NCI-H526 (cell line): ENCODE data around the gene NRG4.
"Not testable (repeated sequence)": the region's sequence is repeated elsewhere in the genome, so short reads cannot be mapped to it uniquely, and the experiment has no call there.

ENCODE experiments used
- DNase-seq, 2 experiments: peaks; one replicate each; lab custom pipeline; 2025; lab: John Stamatoyannopoulos, UW

Gene NRG4

GRCh38 chr15:76011627-76012551, at the start of gene NRG4:
Gene NRG4, minus strand, starts transcription at chr15:76012424. Its CDS starts 1,194 bp downstream, at chr15:76011230.
- peak in 1 of 2 experiments; percentile 54 for DNase-seq

GRCh38 chr15:76061700-76062099, 49.5 kb upstream of the NRG4 start:
- DNase-seq, result no peak

GRCh38 chr15:76060118-76060989, 48.1 kb upstream of the NRG4 start:
- peak; percentile 3 to 76 for DNase-seq

GRCh38 chr15:76059320-76060117, 47.3 kb upstream of the NRG4 start, which contains the start of gene TMEM266:
Gene TMEM266, plus strand, starts transcription at chr15:76059985. Its CDS starts 74,279 bp downstream, at chr15:76134264.
- DNase-seq, result peak; percentile 70 to 91

- peak; percentile 70 to 83 for DNase-seq
These were observed 46.6 kb upstream of the NRG4 start for GRCh38 chr15:76058714-76059319.

- DNase-seq, result peak; percentile 2 to 61
These were observed 45.2 kb upstream of the NRG4 start for GRCh38 chr15:76057332-76058000.

GRCh38 chr15:76056931-76057330, 44.7 kb upstream of the NRG4 start:
- DNase-seq, result peak; percentile 3 to 21

- DNase-seq, result not testable (repeated sequence)
These were observed 42.0 kb upstream of the NRG4 start for GRCh38 chr15:76054201-76054600.

- no peak for DNase-seq
These were observed 26.3 kb upstream of the NRG4 start for GRCh38 chr15:76038512-76038911.

- peak; percentile 38 to 63 for DNase-seq
These were observed 23.4 kb upstream of the NRG4 start for GRCh38 chr15:76035593-76035992.

GRCh38 chr15:76034111-76034510, 21.9 kb upstream of the NRG4 start:
- no peak for DNase-seq

GRCh38 chr15:76033438-76033837, 21.2 kb upstream of the NRG4 start:
- DNase-seq, result no peak

- DNase-seq, result no peak
These were observed 19.8 kb upstream of the NRG4 start for GRCh38 chr15:76032046-76032445.

GRCh38 chr15:76024021-76024768, 12.0 kb upstream of the NRG4 start:
- DNase-seq, result no peak

- not testable (repeated sequence) for DNase-seq
These were observed 1.2 kb upstream of the NRG4 start for GRCh38 chr15:76013470-76013869.

- DNase-seq, result no peak
These were observed 1.6 kb downstream of the NRG4 start for GRCh38 chr15:76010613-76011012.

- DNase-seq, result no peak
These were observed 6.0 kb downstream of the NRG4 start for GRCh38 chr15:76006136-76006778.

GRCh38 chr15:76003364-76003763, 8.9 kb downstream of the NRG4 start:
- DNase-seq, result no peak

- no peak for DNase-seq
These were observed 16.6 kb downstream of the NRG4 start for GRCh38 chr15:75995611-75996010.
